NB4 (cell line): ENCODE results near the gene CDCA7L.

Source experiments
- CTCF ChIP-seq: IDR thresholded peaks from one replicate; pipeline ENCODE4 v1.5.1; 2012; ENCODE audit warnings: low read depth, low read length
- MYC ChIP-seq: IDR thresholded peaks from 2 replicates; pipeline ENCODE4 v1.6.1; 2011; ENCODE audit warnings: low read depth, low read length
- POLR2A ChIP-seq: IDR thresholded peaks from 2 replicates; pipeline ENCODE4 v1.6.1; 2011; ENCODE audit warnings: mild to moderate bottlenecking; ENCODE audit not compliant: insufficient read length; ENCODE audit errors: extremely low read depth
- TF ChIP-seq, protein P1 (sequence below): IDR thresholded peaks from 2 replicates; pipeline ENCODE4 v1.6.1; 2011; ENCODE audit warnings: low read depth, low read length

DNA sequence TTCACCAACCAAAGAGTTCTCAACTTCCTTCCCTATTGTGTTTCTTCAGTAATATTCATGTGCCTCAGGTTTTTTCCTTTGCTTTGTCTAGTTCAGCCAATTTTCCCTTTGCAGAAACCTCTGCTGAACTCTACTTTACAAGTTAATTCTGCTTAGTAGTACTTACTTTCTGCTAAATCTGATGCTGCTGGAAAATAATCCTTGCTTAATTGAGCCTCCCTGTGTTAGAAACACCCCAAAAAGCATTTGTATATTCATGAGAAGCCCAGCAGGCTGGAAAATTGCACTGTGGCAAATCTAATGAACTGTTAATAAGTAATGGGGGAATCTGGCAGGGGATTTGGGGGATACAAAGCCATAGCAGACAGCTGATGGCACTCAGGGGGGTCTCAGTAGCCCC is 78.5 kb downstream of the CDCA7L start:
- TF ChIP-seq CTCF (no peak), POLR2A (no peak), MYC (no peak)
- TF ChIP-seq, protein P1, sequence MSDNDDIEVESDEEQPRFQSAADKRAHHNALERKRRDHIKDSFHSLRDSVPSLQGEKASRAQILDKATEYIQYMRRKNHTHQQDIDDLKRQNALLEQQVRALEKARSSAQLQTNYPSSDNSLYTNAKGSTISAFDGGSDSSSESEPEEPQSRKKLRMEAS = no peak
